Testis (tissue), 2 donors: ENCODE data around the gene KIF6.

Experiments
- CTCF ChIP-seq, 3 experiments: fragments of 450-650 bp in 2 of 3; fragments of 200-600 bp in 1 of 3; sonication (generic) in 1 of 3; IDR thresholded peaks; one replicate each; pipeline ENCODE4 v1.5.1; 2016 to 2019; ENCODE audit warnings: antibody characterized with exemption in 3 of 3, mild to moderate bottlenecking in 2 of 3, moderate library complexity in 1 of 3
- POLR2A ChIP-seq: fragments of 450-650 bp; IDR thresholded peaks from one replicate; pipeline ENCODE4 v1.6.1; 2017; ENCODE audit warnings: antibody characterized with exemption, mild to moderate bottlenecking, moderate library complexity

GRCh38 chr6:39470506-39470905 is 254.7 kb downstream of the KIF6 start:
- no peak for TF ChIP-seq POLR2A
- no peak for TF ChIP-seq CTCF (IDR thresholded peaks at IDR 0.05)
